A673 (cell line): ENCODE results near the gene FBXL4.

Experiments
- EZH2 ChIP-seq: fragments of 200-600 bp; sonication (generic); IDR thresholded peaks from 2 replicates; pipeline ENCODE4 v1.6.1; 2017; ENCODE audit warnings: borderline replicate concordance, low read depth, mild to moderate bottlenecking, mixed read lengths, antibody characterized with exemption, low read length; ENCODE audit not compliant: poor library complexity, severe bottlenecking
- TF ChIP-seq, protein P1 (sequence below): fragments of 300-800, 200-600 bp; sonication (generic); conservative IDR thresholded peaks from 2 replicates; pipeline ENCODE4 v1.5.1; 2017; ENCODE audit warnings: low read depth, mild to moderate bottlenecking, antibody characterized with exemption, low read length, moderate library complexity, mixed read lengths

DNA sequence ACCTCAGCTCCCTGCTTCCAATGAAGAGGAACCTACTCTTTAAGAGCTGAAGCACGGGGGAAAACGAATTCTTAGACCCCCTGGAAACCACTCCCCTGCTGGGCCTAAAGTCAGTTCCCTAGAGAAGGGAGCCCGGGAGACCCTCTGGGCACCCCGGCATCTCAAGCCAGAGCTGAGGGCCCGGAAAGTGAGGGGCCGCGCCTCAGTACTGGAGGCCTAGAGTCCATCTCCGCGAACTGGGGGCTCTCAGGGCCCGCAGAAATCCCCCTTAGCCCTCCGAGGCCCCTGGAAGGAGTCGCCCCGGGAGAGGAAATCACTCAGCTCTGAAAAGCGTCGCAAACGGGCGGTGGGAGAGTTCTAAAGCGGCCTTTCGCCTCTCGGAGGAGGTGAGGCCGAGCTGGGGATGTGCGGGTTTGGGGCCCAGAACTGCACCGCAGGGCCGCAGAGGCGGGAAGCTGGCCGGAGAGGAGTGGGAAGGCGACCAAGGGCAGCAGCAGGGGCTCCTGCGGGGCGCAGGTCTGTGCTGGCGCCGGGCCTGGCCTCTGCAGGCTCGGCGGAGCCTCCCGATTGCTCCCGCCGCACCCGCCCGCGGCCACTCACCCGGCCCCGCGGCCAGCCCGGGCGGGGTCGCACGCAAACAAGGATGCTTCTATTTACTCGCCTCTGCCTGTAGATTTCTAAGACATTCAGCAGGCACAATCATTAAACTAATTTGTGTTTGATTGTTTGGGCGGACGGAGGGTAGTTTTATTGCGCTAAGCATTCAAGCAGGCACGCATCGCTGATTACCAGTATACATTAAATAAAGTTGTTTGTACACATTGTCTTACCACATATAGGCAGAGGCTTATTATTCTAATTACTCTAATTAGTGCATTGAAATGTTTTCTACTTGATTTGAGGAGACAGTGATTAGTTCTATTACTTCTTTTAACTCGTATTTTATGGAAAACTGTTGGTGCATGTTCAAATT lies 104.2 kb downstream of the FBXL4 start:
- no peak for TF ChIP-seq EZH2
- TF ChIP-seq, protein P1, sequence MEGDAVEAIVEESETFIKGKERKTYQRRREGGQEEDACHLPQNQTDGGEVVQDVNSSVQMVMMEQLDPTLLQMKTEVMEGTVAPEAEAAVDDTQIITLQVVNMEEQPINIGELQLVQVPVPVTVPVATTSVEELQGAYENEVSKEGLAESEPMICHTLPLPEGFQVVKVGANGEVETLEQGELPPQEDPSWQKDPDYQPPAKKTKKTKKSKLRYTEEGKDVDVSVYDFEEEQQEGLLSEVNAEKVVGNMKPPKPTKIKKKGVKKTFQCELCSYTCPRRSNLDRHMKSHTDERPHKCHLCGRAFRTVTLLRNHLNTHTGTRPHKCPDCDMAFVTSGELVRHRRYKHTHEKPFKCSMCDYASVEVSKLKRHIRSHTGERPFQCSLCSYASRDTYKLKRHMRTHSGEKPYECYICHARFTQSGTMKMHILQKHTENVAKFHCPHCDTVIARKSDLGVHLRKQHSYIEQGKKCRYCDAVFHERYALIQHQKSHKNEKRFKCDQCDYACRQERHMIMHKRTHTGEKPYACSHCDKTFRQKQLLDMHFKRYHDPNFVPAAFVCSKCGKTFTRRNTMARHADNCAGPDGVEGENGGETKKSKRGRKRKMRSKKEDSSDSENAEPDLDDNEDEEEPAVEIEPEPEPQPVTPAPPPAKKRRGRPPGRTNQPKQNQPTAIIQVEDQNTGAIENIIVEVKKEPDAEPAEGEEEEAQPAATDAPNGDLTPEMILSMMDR: no peak
